Stomach smooth muscle (tissue), 2 donors: ENCODE results near the gene ZNF559.

ENCODE experiments used
- H3K27ac ChIP-seq: one replicate; pipeline ENCODE4 v1.7.0; 2013; ENCODE audit warnings: mild to moderate bottlenecking, low read length, inconsistent platforms
- H3K27me3 ChIP-seq, 2 donors: one replicate each; pipeline ENCODE4 v1.7.0; 2013; ENCODE audit warnings: low read length in 2 of 2; ENCODE audit not compliant: insufficient read depth in 2 of 2, control insufficient read depth in 1 of 2
- H3K36me3 ChIP-seq, 2 donors: one replicate each; pipeline ENCODE4 v1.7.0; 2013; ENCODE audit warnings: low read length in 2 of 2; ENCODE audit not compliant: control insufficient read depth in 2 of 2, insufficient read depth in 2 of 2
- H3K4me1 ChIP-seq: one replicate; pipeline ENCODE4 v1.7.0; 2013; ENCODE audit warnings: low read length; ENCODE audit not compliant: control insufficient read depth, insufficient read depth
- H3K4me3 ChIP-seq, 2 donors: one replicate each; pipeline ENCODE4 v1.7.0; 2013; ENCODE audit warnings: low read length in 2 of 2
- H3K9ac ChIP-seq, 2 donors: one replicate each; pipeline ENCODE4 v1.7.0; 2013; ENCODE audit warnings: low read length in 2 of 2, mild to moderate bottlenecking in 1 of 2
- H3K9me3 ChIP-seq, 2 donors: one replicate each; pipeline ENCODE4 v1.7.0; 2013; ENCODE audit warnings: low read length in 2 of 2; ENCODE audit not compliant: control insufficient read depth in 2 of 2
- donor health status: healthy.
- donor health status: Pancreatic carcinoma.

The ZNF559 gene

DNA sequence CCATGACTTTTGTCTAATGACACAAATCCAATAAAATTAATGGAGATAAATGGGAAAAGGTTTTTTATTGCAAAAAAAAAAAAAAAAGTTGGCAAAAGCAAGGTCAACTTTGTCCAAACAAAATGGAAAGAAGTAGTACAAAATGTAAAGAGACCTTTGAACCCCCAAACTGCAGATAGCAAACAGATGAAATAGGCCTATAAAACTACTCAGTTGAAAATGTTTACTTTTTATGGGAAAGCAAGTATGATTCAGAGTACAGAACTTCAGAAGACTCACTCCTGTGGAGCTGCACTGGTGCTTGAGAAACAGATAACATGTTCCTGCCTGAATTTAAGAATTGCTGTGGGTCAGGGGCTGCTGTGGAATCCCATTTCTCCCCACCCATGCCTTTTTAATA lies 29.0 kb downstream of the ZNF559 start:
- peaks cover 40 to 57% of the 10 kb centered on the region in 2 donors for H3K9me3 ChIP-seq
- H3K4me1 ChIP-seq, result no peaks in the 10 kb centered on the region
- no peaks in the 10 kb centered on the region for H3K27me3 ChIP-seq
- no peak overlapping the region for H3K4me3 ChIP-seq
- H3K36me3 ChIP-seq, result peaks cover 24 to 34% of the 10 kb centered on the region in 2 donors
- H3K27ac ChIP-seq, result no peak overlapping the region
- H3K9ac ChIP-seq, result no peak overlapping the region

DNA sequence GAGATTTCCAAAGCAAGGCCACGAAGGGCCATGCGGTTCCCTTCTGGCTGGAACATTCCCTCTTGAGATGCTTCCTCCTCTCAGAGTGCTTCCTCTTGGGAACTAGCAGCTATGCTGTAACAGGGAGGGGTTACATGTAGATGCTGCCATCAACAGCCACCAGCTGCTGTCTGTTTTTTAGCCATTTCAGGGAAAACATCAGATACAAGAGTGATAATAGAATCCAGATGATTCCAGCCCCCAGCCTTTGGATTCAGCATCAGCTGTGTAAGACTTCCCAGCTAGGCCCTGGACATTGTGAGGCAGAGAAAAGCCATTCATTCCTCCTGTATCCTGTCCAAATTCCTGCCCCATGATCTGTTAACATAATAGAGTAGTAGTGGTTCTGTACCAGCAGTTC lies 30.7 kb downstream of the ZNF559 start:
- Histone ChIP-seq H3K36me3 (peaks cover 18 to 27% of the 10 kb centered on the region in 2 donors), H3K9me3 (peaks cover 38 to 53% of the 10 kb centered on the region in 2 donors)

DNA sequence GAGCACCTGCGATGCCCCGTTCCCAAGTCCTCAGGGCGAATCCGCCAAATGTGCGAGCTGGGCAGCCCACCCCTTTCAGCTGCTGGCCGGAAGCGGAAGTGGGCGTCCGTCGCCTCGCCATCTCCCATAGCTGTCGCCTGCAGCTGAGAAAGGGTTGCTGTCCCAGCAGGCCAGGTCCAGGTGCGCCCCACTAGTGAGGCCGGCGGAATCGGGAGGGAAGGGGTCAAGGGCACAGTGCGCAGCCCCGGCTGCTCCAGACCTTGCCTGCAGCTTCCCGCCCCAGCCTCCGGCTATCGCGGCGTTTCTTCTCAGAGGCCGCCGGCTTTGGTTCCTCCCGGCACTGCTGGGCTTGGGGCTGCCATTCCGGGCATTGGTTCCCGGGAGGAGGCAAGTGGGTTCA lies 38.9 kb downstream of the ZNF559 start, which contains the start of gene ZNF177:
Gene ZNF177 (plus strand): TSS at position 109 of the 400 bp plus-strand sequence. CDS start 15,299 bp downstream, outside the sequence.
- Histone ChIP-seq H3K9me3 (peaks cover 26 to 62% of the 10 kb centered on the region in 2 donors), H3K27ac (no peak within 1 kb of the TSS), H3K4me3 (peak within 1 kb of the TSS in 1 of 2 donors; percentile 54), H3K4me1 (no peaks in the 10 kb centered on the region), H3K9ac (no peak within 1 kb of the TSS), H3K36me3 (peaks cover 2 to 9% of the 10 kb centered on the region in 2 donors), H3K27me3 (no peaks in the 10 kb centered on the region)

More for the DNA sequence above, 30.7 kb downstream of the ZNF559 start:
- Histone ChIP-seq H3K9ac (no peak overlapping the region), H3K27me3 (no peaks in the 10 kb centered on the region), H3K27ac (no peak overlapping the region), H3K4me1 (no peaks in the 10 kb centered on the region), H3K4me3 (peak overlapping the region in 1 of 2 donors; percentile 35)

DNA sequence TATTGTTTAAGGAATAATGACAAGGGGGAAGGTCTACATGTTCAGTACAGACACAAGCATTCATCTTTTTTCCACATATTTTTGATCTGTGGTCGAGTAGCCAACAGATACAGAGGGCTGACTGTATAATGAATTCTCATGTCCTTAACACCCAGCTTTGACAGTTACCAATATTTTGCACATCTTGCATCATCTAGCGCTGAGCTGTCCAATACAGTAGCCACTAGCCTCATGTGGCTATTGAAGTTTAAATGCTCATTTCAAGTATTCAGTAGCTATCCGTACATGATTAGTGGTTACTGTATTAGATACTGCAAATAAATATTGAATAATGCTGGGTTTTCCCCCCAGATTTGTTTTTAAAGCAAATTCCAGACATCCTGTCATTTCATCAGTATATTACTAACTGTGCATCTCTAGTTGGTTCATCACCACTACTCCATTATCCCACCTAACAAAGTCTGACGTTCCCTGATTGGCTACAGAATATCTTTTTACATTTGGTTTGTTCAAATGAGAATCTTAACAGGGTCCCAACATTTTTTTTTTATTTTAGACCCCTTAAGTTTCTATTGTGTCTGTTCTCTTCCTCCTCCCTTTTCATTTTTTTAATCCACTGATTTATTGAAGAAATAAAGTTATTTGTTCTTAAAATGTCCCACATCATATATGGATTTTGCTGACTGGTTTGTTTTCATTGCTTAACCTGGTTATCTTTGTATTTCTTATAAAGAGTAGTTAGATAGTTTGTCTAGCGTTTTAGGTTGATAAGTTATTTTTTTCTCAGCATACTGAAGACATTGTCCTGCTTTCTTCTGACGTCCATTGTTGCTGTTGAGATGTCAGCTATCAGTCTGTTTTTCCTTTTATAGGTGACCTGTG lies 47.0 kb downstream of the ZNF559 start:
- Histone ChIP-seq H3K36me3 (peaks cover 11 to 18% of the 10 kb centered on the region in 2 donors), H3K9ac (no peak overlapping the region), H3K27me3 (no peaks in the 10 kb centered on the region), H3K4me1 (no peaks in the 10 kb centered on the region), H3K27ac (no peak overlapping the region), H3K9me3 (peaks cover 14 to 41% of the 10 kb centered on the region in 2 donors), H3K4me3 (peak overlapping the region in 1 of 2 donors; percentile 22)

DNA sequence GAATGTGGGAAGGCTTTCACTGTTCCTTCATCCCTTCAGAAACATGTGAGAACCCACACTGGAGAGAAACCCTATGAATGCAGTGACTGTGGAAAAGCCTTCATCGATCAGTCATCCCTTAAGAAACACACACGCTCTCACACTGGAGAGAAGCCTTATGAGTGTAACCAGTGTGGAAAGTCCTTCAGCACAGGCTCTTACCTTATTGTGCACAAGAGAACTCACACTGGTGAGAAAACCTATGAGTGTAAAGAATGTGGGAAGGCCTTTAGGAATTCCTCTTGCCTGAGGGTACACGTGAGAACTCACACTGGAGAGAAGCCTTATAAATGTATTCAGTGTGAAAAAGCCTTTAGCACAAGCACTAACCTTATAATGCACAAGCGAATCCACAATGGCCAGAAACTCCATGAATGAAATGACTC lies 57.4 kb downstream of the ZNF559 start:
- Histone ChIP-seq H3K27ac (no peak overlapping the region), H3K9ac (no peak overlapping the region), H3K4me3 (peak overlapping the region in 1 of 2 donors; percentile 49), H3K9me3 (peaks cover 69 to 90% of the 10 kb centered on the region in 2 donors), H3K36me3 (peaks cover 78 to 85% of the 10 kb centered on the region in 2 donors), H3K4me1 (no peaks in the 10 kb centered on the region), H3K27me3 (no peaks in the 10 kb centered on the region)
